DMS114 treated with DMSO at 0.1 percent for 48 hours (cell line): ENCODE results near the gene PLCH2.
"Not testable (repeated sequence)": the region's sequence is repeated elsewhere in the genome, so short reads cannot be mapped to it uniquely, and the experiment has no call there.

Source experiments
- DNase-seq: peaks from one replicate; lab custom pipeline; 2025; ENCODE audit not compliant: unreplicated experiment; lab: John Stamatoyannopoulos, UW

The PLCH2 gene

GRCh38 chr1:2542246-2542915 is 66.3 kb downstream of the PLCH2 start:
- no peak for DNase-seq

- no peak for DNase-seq
Observed at GRCh38 chr1:2543543-2544092, 67.5 kb downstream of the PLCH2 start.

- DNase-seq: no peak
Observed at GRCh38 chr1:2544093-2544874, 68.2 kb downstream of the PLCH2 start.

GRCh38 chr1:2544875-2545640 is 69.0 kb downstream of the PLCH2 start:
- no peak for DNase-seq

GRCh38 chr1:2545754-2546514 is 69.8 kb downstream of the PLCH2 start:
- DNase-seq: peak; percentile 93

GRCh38 chr1:2546515-2547209 is 70.6 kb downstream of the PLCH2 start:
- DNase-seq: peak; percentile 87

DNA sequence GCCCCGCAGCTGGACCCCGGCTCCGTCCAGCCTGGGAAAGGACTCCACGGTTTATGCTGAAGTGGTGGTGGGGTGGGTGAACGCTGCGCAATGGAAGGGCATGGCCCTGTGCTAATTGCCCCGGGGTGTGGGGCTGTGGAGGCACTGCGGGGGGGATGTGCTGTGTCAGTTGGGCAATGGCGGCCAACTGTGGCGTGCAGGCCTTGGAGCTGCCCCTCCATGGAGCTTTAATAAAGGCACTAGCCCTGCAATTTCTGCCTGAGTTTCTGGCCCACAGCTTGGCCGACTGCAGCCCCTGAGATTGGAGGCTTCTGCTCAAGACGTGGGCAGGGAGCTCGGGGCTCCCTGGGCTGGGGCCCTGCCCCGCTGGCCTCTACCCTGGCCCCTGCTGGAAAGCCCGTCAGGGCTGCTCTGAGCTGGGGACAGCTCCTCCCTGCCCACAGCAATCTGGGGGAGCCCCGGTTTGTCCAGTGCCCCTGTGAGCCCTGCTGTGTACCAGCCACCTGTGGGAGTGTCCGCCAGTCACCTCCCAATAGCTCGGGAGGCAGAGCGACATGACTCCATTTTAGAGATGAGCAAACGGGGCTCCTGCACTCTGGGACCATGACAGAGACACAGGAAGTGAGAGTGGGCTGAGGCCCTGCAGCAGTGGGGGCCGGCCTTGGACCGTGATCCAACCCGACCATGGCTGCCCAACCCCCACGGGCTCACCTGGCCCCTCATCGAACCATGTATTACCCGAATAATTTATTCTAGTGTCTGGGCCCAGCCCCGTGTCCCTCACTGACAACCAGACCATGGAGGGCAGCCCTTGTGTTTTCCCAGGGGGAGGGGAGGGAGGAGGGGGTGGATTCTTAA is 71.3 kb downstream of the PLCH2 start:
- DNase-seq: no peak

- peak; percentile 29 for DNase-seq
Observed at GRCh38 chr1:2548068-2548589, 72.0 kb downstream of the PLCH2 start.

DNA sequence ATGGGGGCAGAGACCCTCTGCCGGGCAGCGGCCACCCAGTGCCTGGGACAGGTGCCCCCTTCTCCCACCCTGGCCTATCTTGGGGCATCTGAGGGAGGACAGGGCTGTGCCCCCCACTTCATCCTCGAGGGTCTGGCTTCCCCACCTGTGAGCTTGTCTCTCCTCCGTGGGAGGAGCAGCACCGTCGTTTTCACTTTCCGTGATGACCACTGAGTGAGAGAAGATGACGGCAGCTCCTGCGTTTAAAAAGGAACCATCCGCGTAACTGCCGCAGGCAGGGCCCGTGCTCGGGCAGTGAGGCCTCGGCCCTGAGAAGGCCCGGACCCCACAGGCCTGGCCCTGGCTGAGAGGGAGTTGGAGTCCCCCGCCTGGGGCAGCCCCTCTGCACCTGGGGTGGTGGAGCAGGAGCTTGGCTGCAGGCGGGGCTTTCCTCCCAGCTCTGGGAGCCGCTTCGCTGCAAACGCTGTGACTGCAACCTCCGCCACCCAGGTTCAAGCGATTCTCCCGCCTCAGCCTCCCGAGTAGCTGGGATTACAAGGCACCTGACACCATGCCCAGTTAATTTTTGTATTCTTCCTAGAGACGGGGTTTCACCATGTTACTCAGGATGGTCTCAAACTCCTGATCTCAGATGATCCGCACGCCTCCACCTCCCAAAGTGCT is 73.4 kb downstream of the PLCH2 start:
- not testable (repeated sequence) for DNase-seq

DNA sequence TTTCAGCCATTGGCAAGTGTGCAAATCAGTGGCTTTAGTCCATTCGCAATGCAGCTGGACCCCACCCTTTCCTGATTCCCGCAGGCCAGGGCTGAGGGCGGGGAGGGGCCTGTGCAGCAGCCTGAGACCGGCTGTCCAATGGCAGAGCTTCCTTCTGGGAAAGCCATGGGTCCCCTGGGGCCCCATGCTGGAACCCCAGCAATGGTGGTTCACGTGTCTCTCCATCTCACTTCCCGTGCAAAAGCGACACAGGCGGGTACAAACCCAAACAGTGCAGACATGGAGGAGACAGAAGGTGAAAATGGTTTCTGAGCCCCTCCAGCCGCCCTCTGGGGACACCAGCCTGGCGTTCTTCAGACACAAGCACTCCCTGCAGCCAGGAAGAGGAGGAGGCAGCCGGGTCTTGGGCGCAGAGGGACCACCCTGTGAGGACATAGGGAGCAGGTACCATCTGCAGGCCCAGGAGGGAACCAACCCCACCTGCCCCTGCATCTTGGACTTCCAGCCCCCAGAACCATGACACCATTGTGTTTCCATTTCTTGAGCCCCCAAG is 74.3 kb downstream of the PLCH2 start:
- not testable (repeated sequence) for DNase-seq

DNA sequence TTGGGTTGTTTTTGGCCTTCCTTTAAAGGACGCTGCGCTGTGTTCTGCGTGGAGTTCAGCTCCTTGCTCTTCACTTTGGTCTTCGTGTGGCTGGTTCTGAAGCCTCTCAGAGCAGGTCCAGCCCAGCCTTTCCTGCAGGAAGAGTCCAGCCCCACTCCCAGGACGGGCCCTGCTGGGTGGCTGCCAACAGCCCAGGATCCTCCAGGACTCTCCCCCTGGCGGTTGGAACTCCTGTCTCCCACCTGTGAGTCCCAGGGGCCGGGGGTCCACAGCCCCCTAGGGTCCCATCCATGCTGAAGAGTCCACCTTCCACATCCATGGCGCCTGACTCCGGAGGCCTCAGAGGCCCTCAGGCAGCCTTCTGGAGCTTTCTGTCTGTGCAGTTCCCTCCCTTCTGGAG is 75.5 kb downstream of the PLCH2 start:
- DNase-seq: not testable (repeated sequence)

GRCh38 chr1:2552189-2552588 is 76.1 kb downstream of the PLCH2 start:
- DNase-seq: no peak

DNA sequence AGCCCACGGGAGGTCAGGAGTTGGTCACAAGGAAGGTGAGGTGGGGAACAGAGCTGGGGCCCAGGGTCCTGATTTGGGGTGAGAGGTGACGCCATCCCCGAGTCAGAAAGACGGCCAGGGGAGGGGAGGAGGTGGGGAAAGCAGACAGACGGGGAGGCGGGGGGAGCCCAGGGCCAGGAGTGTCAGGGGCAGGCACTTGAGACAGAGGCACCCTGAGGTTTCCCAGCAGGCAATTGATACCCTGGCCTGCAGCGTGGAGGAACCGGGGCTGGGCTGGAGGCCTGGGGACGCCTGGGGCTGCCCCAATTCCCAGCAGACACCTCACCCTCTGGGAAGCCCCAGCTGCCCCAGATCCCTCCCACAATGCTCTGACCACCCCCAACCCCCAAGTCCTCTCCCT is 77.0 kb downstream of the PLCH2 start:
- DNase-seq: not testable (repeated sequence)

DNA sequence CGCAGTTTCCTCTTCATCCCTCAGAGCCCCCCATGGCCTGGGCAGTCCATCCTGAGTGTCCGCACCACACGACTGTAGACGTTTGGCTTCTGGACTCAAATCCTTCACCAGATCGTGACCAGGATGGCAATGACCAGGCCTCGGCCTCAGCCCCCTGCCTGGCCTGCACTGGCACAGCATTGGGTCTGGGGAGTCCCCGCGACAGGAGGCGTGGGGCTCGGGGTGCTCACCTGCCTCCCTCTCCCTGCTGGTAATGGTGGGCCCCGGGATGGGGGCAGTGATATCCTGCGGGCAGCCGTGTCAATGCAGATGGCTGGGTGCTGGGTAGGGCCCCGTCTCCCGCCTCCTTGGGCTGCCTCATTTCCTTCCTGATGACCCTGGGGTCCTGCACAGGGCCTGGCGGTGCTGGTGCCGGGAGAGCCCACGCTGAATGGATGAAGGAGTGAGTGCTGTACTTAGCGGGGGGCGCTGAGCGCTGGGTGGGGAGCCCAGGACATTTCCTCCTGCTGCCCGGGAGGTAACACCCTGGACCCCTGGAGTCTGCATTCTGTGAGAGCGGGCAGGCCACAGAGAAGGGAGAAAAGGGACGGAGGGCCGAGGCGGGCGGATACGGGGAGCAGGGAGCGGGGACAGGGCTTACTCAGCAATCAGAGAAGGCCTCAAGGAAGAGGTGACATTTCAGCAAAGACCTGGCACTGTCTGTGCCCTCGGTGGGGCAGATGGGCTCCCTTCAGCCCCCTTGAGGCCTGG is 78.0 kb downstream of the PLCH2 start:
- no peak for DNase-seq

- DNase-seq: no peak
Observed at GRCh38 chr1:2554621-2555387, 78.7 kb downstream of the PLCH2 start.
